HCT116 (cell line): ENCODE measurements around the gene RHCE. TPM values are rescaled to one million over a fixed set of nuclear protein-coding genes. Genes with fewer than 3 reads are reported as not detected.

Experiments
- ATAC-seq: fragments of 200-7000 bp; cut with Tn5 transposase; 2 replicates; pipeline ENCODE4 v1.9.1; 2020; ENCODE audit warnings: mild to moderate bottlenecking, moderate library complexity
- BruUV-seq: library from RNA; stranded (reverse); fragments of 400-500 nt; replicated peaks from 2 replicates; lab custom pipeline; 2021; lab: Mats Ljungman, UMichigan
- CTCF ChIA-PET: fragments of 300-600 bp; sonication (Branson Sonifier 250); formaldehyde crosslinking; loops from one replicate; lab custom pipeline; 2021; ENCODE audit warnings: antibody characterized with exemption; lab: Charles Lee
- POLR2A ChIA-PET: fragments of 300-600, 350-600 bp; sonication (Branson Sonifier 250); formaldehyde crosslinking; loops from one replicate; lab custom pipeline; 2021; ENCODE audit warnings: antibody characterized with exemption; lab: Charles Lee
- RAD21 ChIA-PET, 2 experiments: fragments of 300-600 bp; sonication (Branson Sonifier 250); formaldehyde crosslinking; loops; one replicate each; lab custom pipeline; 2023; ENCODE audit warnings: low total read pairs in 2 of 2; ENCODE audit not compliant: uncharacterized antibody in 2 of 2, unreplicated experiment in 2 of 2, low non-redundant PET in 1 of 2; lab: Charles Lee
- DNase-seq: peaks from one replicate; pipeline ENCODE4 v3.0.0-alpha.2; 2010; ENCODE audit warnings: low read depth, low spot score
- H2AFZ ChIP-seq: fragments of 200-600 bp; shearing (Covaris generic), sonication (generic); 2 replicates; pipeline ENCODE4 v1.6.1; 2017; ENCODE audit warnings: low read depth, mixed run types, mixed read lengths, antibody characterized with exemption, low read length; ENCODE audit not compliant: poor library complexity, severe bottlenecking
- H3K27ac ChIP-seq: 2 replicates; pipeline ENCODE4 v1.5.1; 2012; ENCODE audit warnings: low read depth, low read length
- H3K27me3 ChIP-seq: fragments of 200-600 bp; sonication (generic); 2 replicates; pipeline ENCODE4 v1.6.1; 2016; ENCODE audit warnings: mixed run types, low read length, mixed read lengths; ENCODE audit not compliant: insufficient read depth
- H3K36me3 ChIP-seq, 2 experiments: fragments of 200-500 bp in 1 of 2; fragments of 200-600 bp in 1 of 2; sonication (Bioruptor generic) in 1 of 2; sonication (generic) in 1 of 2; 2 replicates each; pipeline versions ENCODE4 v1.5.1 to v1.6.1; 2014 to 2016; ENCODE audit warnings: low read length in 2 of 2, inconsistent platforms in 1 of 2, mixed read lengths in 1 of 2, mixed run types in 1 of 2; ENCODE audit not compliant: insufficient read depth in 2 of 2, control insufficient read depth in 1 of 2
- H3K4me1 ChIP-seq, 2 experiments: fragments of 200-600 bp in 1 of 2; sonication (generic) in 1 of 2; 2 replicates each; pipeline versions ENCODE4 v1.5.1 to v1.6.1; 2012 to 2017; ENCODE audit warnings: low read length in 2 of 2, inconsistent platforms in 1 of 2, mild to moderate bottlenecking in 1 of 2, mixed read lengths in 1 of 2, mixed run types in 1 of 2, moderate library complexity in 1 of 2; ENCODE audit not compliant: insufficient read depth in 2 of 2, control insufficient read depth in 1 of 2
- H3K4me2 ChIP-seq: fragments of 200-600 bp; sonication (generic); 2 replicates; pipeline ENCODE4 v1.6.1; 2017; ENCODE audit warnings: mixed run types, low read length, mixed read lengths
- H3K4me3 ChIP-seq, 2 experiments: fragments of 200-600 bp in 1 of 2; sonication (generic) in 1 of 2; replicated peaks in 1 of 2; 2 replicates each; pipeline ENCODE4 v1.5.1; 2011 to 2016; ENCODE audit warnings: low read length in 2 of 2, control low read depth in 1 of 2, low read depth in 1 of 2, mild to moderate bottlenecking in 1 of 2, mixed read lengths in 1 of 2, mixed run types in 1 of 2
- H3K79me2 ChIP-seq: fragments of 200-600 bp; sonication (generic); 2 replicates; pipeline ENCODE4 v1.6.1; 2017; ENCODE audit warnings: mild to moderate bottlenecking, mixed run types, low read length, moderate library complexity, mixed read lengths; ENCODE audit not compliant: insufficient read depth
- H3K9ac ChIP-seq: fragments of 200-600 bp; sonication (generic); 2 replicates; pipeline ENCODE4 v1.6.1; 2016; ENCODE audit warnings: low read length, mixed read lengths
- H3K9me2 ChIP-seq: fragments of 200-600 bp; sonication (generic), shearing (Covaris generic); 2 replicates; pipeline ENCODE4 v1.6.1; 2017; ENCODE audit warnings: mixed run types, mild to moderate bottlenecking, moderate library complexity; ENCODE audit not compliant: insufficient read depth
- H3K9me3 ChIP-seq, 2 experiments: fragments of 200-500 bp in 1 of 2; fragments of 200-600 bp in 1 of 2; sonication (Bioruptor generic) in 1 of 2; sonication (generic) in 1 of 2; 2 replicates each; pipeline ENCODE4 v1.6.1; 2014 to 2017; ENCODE audit warnings: low read length in 2 of 2, mixed read lengths in 2 of 2, inconsistent platforms in 1 of 2, low read depth in 1 of 2, mild to moderate bottlenecking in 1 of 2, mixed run types in 1 of 2, moderate library complexity in 1 of 2; ENCODE audit not compliant: control insufficient read depth in 1 of 2, insufficient read depth in 1 of 2
- H4K20me1 ChIP-seq: fragments of 200-600 bp; sonication (generic), shearing (Covaris generic); 2 replicates; pipeline ENCODE4 v1.6.1; 2017; ENCODE audit warnings: mixed run types, mild to moderate bottlenecking, moderate library complexity; ENCODE audit not compliant: insufficient read depth
- MAX ChIP-seq: IDR thresholded peaks from 2 replicates; pipeline ENCODE4 v1.6.1; 2012
- REST ChIP-seq: IDR thresholded peaks from 2 replicates; pipeline ENCODE4 v1.6.1; 2012; ENCODE audit warnings: low read depth
- SIN3A ChIP-seq: IDR thresholded peaks from 2 replicates; pipeline ENCODE4 v1.6.1; 2012; ENCODE audit warnings: low read depth
- YY1 ChIP-seq: IDR thresholded peaks from 2 replicates; pipeline ENCODE4 v1.6.1; 2011; ENCODE audit warnings: low read length, low read depth, moderate library complexity, mild to moderate bottlenecking; ENCODE audit not compliant: insufficient replicate concordance; ENCODE audit errors: extremely low read depth
- ZFX ChIP-seq: fragments of 450-650 bp; IDR thresholded peaks from 2 replicates; pipeline ENCODE4 v1.6.1; 2017
- intact Hi-C: fragments of 100-400 bp; cut with micrococcal nuclease; formaldehyde crosslinking; loops from 2 replicates; pipeline ENCODE4 v1.10.0; 2022
- total RNA-seq: library from RNA; stranded (reverse); gene quantifications from one replicate; pipeline ENCODE4 v1.2.1, GENCODE V29; 2021; ENCODE audit not compliant: unreplicated experiment

RHCE gene
- total RNA-seq, 1 experiment from 2014 or later = 0.64 TPM

- no TSS peak for BruUV-seq
- H3K4me3 ChIP-seq = no peak overlapping the region
- no peaks in the 10 kb centered on the region for H3K9me3 ChIP-seq
- ChIA-PET RAD21 (no interaction called here), POLR2A (no interaction called here), CTCF (interaction anchor here (1.2 kb wide), 1 partner anchor 8 kb away, joined by 4 read pairs; no protein-coding TSS in a partner anchor)
- intact Hi-C loops = no loop called here
- H3K4me1 ChIP-seq = no peaks in the 10 kb centered on the region
- H4K20me1 ChIP-seq = no peaks in the 10 kb centered on the region
- DNase-seq (no peak), ATAC-seq (no peak)
- no peak overlapping the region for H2AFZ ChIP-seq
- H3K27me3 ChIP-seq = no peaks in the 10 kb centered on the region
- no peak for TF ChIP-seq YY1
- H3K27ac ChIP-seq = no peak overlapping the region
- H3K4me2 ChIP-seq = no peak overlapping the region
- no peaks in the 10 kb centered on the region for H3K36me3 ChIP-seq
- no peaks in the 10 kb centered on the region for H3K79me2 ChIP-seq
- no peaks in the 10 kb centered on the region for H3K9me2 ChIP-seq
- no peak overlapping the region for H3K9ac ChIP-seq
Measured at GRCh38 chr1:25468033-25468432, 47.4 kb upstream of the RHCE start.

GRCh38 chr1:25467616-25468015, 47.0 kb upstream of the RHCE start:
- Histone ChIP-seq H2AFZ (no peak overlapping the region), H3K27me3 (no peaks in the 10 kb centered on the region), H4K20me1 (no peaks in the 10 kb centered on the region), H3K9ac (no peak overlapping the region), H3K9me3 (no peaks in the 10 kb centered on the region)
- TF ChIP-seq REST (no peak), ZFX (no peak), MAX (no peak), SIN3A (no peak)
- TF ChIP-seq, all 23 proteins: peak for 0
- no peak overlapping the region for H3K27ac ChIP-seq
- H3K4me1 ChIP-seq = no peaks in the 10 kb centered on the region
- POLR2A ChIA-PET = no interaction called here
- intact Hi-C loops = no loop called here
- no peaks in the 10 kb centered on the region for H3K79me2 ChIP-seq
- RAD21 ChIA-PET = no interaction called here
- H3K36me3 ChIP-seq = no peaks in the 10 kb centered on the region
- no peak overlapping the region for H3K4me3 ChIP-seq
- H3K4me2 ChIP-seq = no peak overlapping the region
- BruUV-seq = no TSS peak
- DNase-seq (no peak), ATAC-seq (no peak)
- CTCF ChIA-PET = interaction anchor here (1.2 kb wide), 1 partner anchor 8 kb away, joined by 4 read pairs; no protein-coding TSS in a partner anchor
- H3K9me2 ChIP-seq = no peaks in the 10 kb centered on the region
